GM12891 (cell line): Measurements from ENCODE around the gene SLC44A4.

Experiments
- POLR2A ChIP-seq: IDR thresholded peaks from 2 replicates; pipeline ENCODE4 v1.6.1; 2011; ENCODE audit warnings: low read depth, low read length, control low read depth
- POLR2AphosphoS5 ChIP-seq: IDR thresholded peaks from 2 replicates; pipeline ENCODE4 v1.6.1; 2011; ENCODE audit warnings: low read depth, low read length, control low read depth
- TAF1 ChIP-seq: IDR thresholded peaks from 2 replicates; pipeline ENCODE4 v1.6.1; 2011; ENCODE audit warnings: low read depth, low read length, control low read depth

DNA sequence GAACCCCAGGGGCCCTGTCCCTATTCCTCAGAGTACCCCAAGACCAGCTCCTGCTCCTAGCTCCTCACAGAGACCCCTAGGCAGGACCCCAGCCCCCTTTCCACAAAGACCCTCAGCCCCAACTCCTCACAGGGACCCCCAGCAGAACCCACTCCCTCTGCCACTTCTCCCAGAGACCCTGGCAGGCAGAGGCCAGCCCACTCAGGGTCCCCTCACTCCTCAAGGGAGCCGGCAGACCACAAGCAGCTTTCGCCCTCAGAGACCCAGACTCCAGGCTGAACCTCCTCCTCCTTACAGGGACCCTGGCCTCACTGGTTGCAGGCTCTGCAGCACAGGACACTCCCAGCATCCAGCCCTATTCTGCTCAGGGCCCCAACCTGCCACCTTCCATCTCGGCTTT lies 575 bp downstream of the SLC44A4 start:
- TF ChIP-seq POLR2AphosphoS5 (no peak), POLR2A (no peak), TAF1 (no peak)
